CD4-positive, alpha-beta memory T cell (primary cell): ENCODE data around the gene NR2E1. TPM values are rescaled to one million over a fixed set of nuclear protein-coding genes. Genes with fewer than 3 reads are reported as not detected.

Experiments used
- CTCF ChIA-PET: fragments of 350-600 bp; sonication (Branson Sonifier 250); formaldehyde crosslinking; loops from one replicate; lab custom pipeline; 2021; ENCODE audit warnings: inconsistent platforms; ENCODE audit not compliant: partially characterized antibody; lab: Charles Lee
- POLR2A ChIA-PET: fragments of 350-600 bp; sonication (Branson Sonifier 250); formaldehyde crosslinking; loops from one replicate; lab custom pipeline; 2021; ENCODE audit not compliant: partially characterized antibody; lab: Charles Lee
- DNase-seq, 5 donors: peaks; one replicate each; pipeline versions ENCODE4 v3.0.0 to v3.0.0-alpha.2; 2020 to 2022; ENCODE audit warnings: mixed read lengths in 1 of 5
- H3K27ac ChIP-seq: one replicate; pipeline ENCODE4 v1.7.0; 2013; ENCODE audit warnings: low read depth, low read length
- H3K27me3 ChIP-seq: 2 replicates; pipeline ENCODE4 v1.7.0; 2013; ENCODE audit warnings: mild to moderate bottlenecking, low read length, moderate library complexity; ENCODE audit not compliant: insufficient read depth
- H3K36me3 ChIP-seq: 2 replicates; pipeline ENCODE4 v1.7.0; 2013; ENCODE audit warnings: mild to moderate bottlenecking, low read length, moderate library complexity; ENCODE audit not compliant: insufficient read depth
- H3K4me1 ChIP-seq: 2 replicates; pipeline ENCODE4 v1.7.0; 2013; ENCODE audit warnings: mild to moderate bottlenecking, low read length, moderate library complexity; ENCODE audit not compliant: insufficient read depth
- H3K4me3 ChIP-seq, 2 donors: one replicate each; pipeline ENCODE4 v1.7.0; 2013; ENCODE audit warnings: low read length in 2 of 2, mild to moderate bottlenecking in 1 of 2
- H3K9me3 ChIP-seq, 2 donors: one replicate each; pipeline ENCODE4 v1.7.0; 2013; ENCODE audit warnings: low read length in 2 of 2, control low read depth in 1 of 2; ENCODE audit not compliant: control insufficient read depth in 1 of 2
- H3K27ac Mint-ChIP-seq, 7 donors: one replicate each; pipeline ENCODE4 v1.8.0; 2020 to 2021; ENCODE audit warnings: mixed read lengths in 7 of 7, mild to moderate bottlenecking in 6 of 7, inconsistent platforms in 3 of 7, moderate library complexity in 3 of 7
- H3K27me3 Mint-ChIP-seq, 2 donors: one replicate each; pipeline ENCODE4 v1.8.0; 2020 to 2021; ENCODE audit warnings: mixed read lengths in 2 of 2
- H3K36me3 Mint-ChIP-seq, 2 donors: one replicate each; pipeline ENCODE4 v1.8.0; 2020 to 2021; ENCODE audit warnings: mixed read lengths in 2 of 2, inconsistent platforms in 1 of 2, mild to moderate bottlenecking in 1 of 2
- H3K4me1 Mint-ChIP-seq, 4 donors: one replicate each; pipeline ENCODE4 v1.8.0; 2020 to 2021; ENCODE audit warnings: mixed read lengths in 4 of 4, mild to moderate bottlenecking in 1 of 4
- H3K4me3 Mint-ChIP-seq, 8 donors: one replicate each; pipeline ENCODE4 v1.8.0; 2020 to 2021; ENCODE audit warnings: mixed read lengths in 8 of 8, mild to moderate bottlenecking in 7 of 8, moderate library complexity in 6 of 8, inconsistent platforms in 3 of 8
- H3K9me3 Mint-ChIP-seq, 8 donors: one replicate each; pipeline ENCODE4 v1.8.0; 2020 to 2021; ENCODE audit warnings: mixed read lengths in 8 of 8, mild to moderate bottlenecking in 5 of 8, inconsistent platforms in 3 of 8, moderate library complexity in 1 of 8
- intact Hi-C: fragments of 100-400 bp; cut with micrococcal nuclease; formaldehyde crosslinking; loops from one replicate; pipeline ENCODE4 v1.15.1; 2023
- polyA plus RNA-seq, 2 donors: library from polyadenylated mRNA; unstranded; fragments of 300-500 nt; fragmentation: Illumina TruSeq; gene quantifications; one replicate each; pipeline ENCODE4 v1.2.3, GENCODE V29; 2021
- total RNA-seq, 2 experiments: library from RNA; stranded (reverse); gene quantifications; one replicate each; pipeline ENCODE4 v1.2.3, GENCODE V29; 2021

Gene NR2E1
- total and polyA plus RNA-seq, 4 experiments from 2014 or later = not detected

- H3K27me3 ChIP-seq = peaks cover 39% of the 10 kb centered on the region
- intact Hi-C loops = loop anchor here (5.0 kb wide), 1 partner anchor 39 kb away; no protein-coding TSS in a partner anchor
- DNase-seq = no peak
- POLR2A ChIA-PET = no interaction called here
- Mint-ChIP-seq H3K9me3 (peaks cover 0 to 2% (median 0%) of the 10 kb centered on the region in 8 donors), H3K4me3 (peak overlapping the region; percentile 44 to 79 (median 70)), H3K27me3 (peaks cover 59 to 70% of the 10 kb centered on the region in 2 donors), H3K4me1 (peaks cover 9 to 23% (median 14%) of the 10 kb centered on the region in 4 donors), H3K36me3 (no peaks in the 10 kb centered on the region), H3K27ac (no peak overlapping the region)
- CTCF ChIA-PET = interaction anchor here (1.2 kb wide), 1 partner anchor 12 kb away, joined by 3 read pairs; no protein-coding TSS in a partner anchor
- H3K4me1 ChIP-seq = peaks cover 18% of the 10 kb centered on the region
- H3K4me3 ChIP-seq = no peak overlapping the region
- H3K9me3 ChIP-seq = no peaks in the 10 kb centered on the region
- no peak overlapping the region for H3K27ac ChIP-seq
- H3K36me3 ChIP-seq = no peaks in the 10 kb centered on the region
These were observed 9.5 kb upstream of the NR2E1 start for GRCh38 chr6:108156180-108156937.

GRCh38 chr6:108156938-108157233, 8.9 kb upstream of the NR2E1 start:
- H3K4me3 Mint-ChIP-seq = peak overlapping the region; percentile 44 to 79 (median 70)
- ChIA-PET POLR2A (no interaction called here), CTCF (no interaction called here)
- H3K27ac Mint-ChIP-seq = no peak overlapping the region
- H3K4me1 Mint-ChIP-seq = peaks cover 9 to 23% (median 14%) of the 10 kb centered on the region in 4 donors
- DNase-seq = no peak
- Histone ChIP-seq H3K4me3 (peak overlapping the region in 1 of 2 donors; percentile 35), H3K27ac (no peak overlapping the region), H3K9me3 (no peaks in the 10 kb centered on the region), H3K27me3 (peaks cover 44% of the 10 kb centered on the region), H3K36me3 (no peaks in the 10 kb centered on the region), H3K4me1 (peaks cover 18% of the 10 kb centered on the region)
- H3K27me3 Mint-ChIP-seq = peaks cover 64 to 75% of the 10 kb centered on the region in 2 donors
- no peaks in the 10 kb centered on the region for H3K36me3 Mint-ChIP-seq
- H3K9me3 Mint-ChIP-seq = peaks cover 0 to 2% (median 0%) of the 10 kb centered on the region in 8 donors
- intact Hi-C loops = loop anchor here (5.0 kb wide), 1 partner anchor 40 kb away; no protein-coding TSS in a partner anchor

DNA sequence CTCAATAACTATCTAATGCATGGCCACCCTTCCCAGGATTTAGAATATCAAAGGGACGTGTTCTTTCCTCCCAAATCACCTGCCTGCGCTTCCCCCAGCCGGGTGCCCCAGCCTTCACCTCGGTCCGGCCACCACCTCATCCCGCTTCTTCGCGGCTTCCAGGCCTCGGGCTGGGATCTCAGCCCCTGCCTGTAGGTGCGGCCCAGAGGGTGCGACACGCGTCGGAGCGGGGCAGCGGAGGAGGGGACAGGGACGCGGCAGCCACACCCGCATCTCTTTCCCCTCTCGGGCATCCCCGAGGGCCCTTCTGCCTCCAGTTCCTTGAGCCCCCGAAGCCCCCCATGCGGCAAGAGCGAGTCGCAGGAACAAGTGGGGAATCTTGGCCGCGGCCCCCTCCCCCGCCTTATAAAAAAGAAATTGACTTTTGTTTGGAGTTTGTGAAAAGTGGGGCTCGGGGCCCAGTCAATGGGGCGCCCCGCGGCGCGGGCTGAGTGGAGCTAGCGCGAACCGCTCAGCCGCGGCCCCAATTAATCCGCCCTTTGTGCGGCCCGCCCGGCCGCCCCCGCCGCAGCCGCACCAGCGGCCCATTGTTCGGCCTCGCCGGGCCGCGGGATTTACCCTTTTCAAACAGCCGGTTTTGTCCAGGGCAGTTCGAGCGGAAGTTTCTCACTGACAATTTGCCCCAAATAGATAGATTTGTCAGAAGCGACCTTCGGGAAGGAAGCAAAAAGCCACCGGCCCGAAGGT, 8.4 kb upstream of the NR2E1 start:
- Histone ChIP-seq H3K4me1 (peaks cover 18% of the 10 kb centered on the region), H3K4me3 (peak overlapping the region in 1 of 2 donors; percentile 35), H3K9me3 (no peaks in the 10 kb centered on the region), H3K27ac (no peak overlapping the region), H3K27me3 (peaks cover 49% of the 10 kb centered on the region), H3K36me3 (no peaks in the 10 kb centered on the region)
- CTCF ChIA-PET = no interaction called here
- POLR2A ChIA-PET = interaction anchor here (1.0 kb wide), 1 partner anchor 12 kb away, joined by 3 read pairs; no protein-coding TSS in a partner anchor
- intact Hi-C loops = loop anchor here (5.0 kb wide), 1 partner anchor 40 kb away; no protein-coding TSS in a partner anchor
- H3K27ac Mint-ChIP-seq = no peak overlapping the region
- no peaks in the 10 kb centered on the region for H3K36me3 Mint-ChIP-seq
- H3K4me3 Mint-ChIP-seq = peak overlapping the region; percentile 44 to 79 (median 70)
- peaks cover 0 to 2% (median 0%) of the 10 kb centered on the region in 8 donors for H3K9me3 Mint-ChIP-seq
- peaks cover 68 to 80% of the 10 kb centered on the region in 2 donors for H3K27me3 Mint-ChIP-seq
- DNase-seq = no peak
- peaks cover 9 to 23% (median 14%) of the 10 kb centered on the region in 4 donors for H3K4me1 Mint-ChIP-seq

- Mint-ChIP-seq H3K9me3 (peaks cover 0 to 2% (median 0%) of the 10 kb centered on the region in 8 donors), H3K4me1 (peaks cover 9 to 23% (median 14%) of the 10 kb centered on the region in 4 donors), H3K4me3 (peak overlapping the region; percentile 32 to 89 (median 78)), H3K36me3 (no peaks in the 10 kb centered on the region), H3K27me3 (peaks cover 72 to 86% of the 10 kb centered on the region in 2 donors), H3K27ac (peak overlapping the region in 1 of 7 donors; percentile 76)
- Histone ChIP-seq H3K27ac (no peak overlapping the region), H3K36me3 (no peaks in the 10 kb centered on the region), H3K27me3 (peaks cover 56% of the 10 kb centered on the region), H3K4me3 (peak overlapping the region in 1 of 2 donors; percentile 35), H3K4me1 (peaks cover 18% of the 10 kb centered on the region), H3K9me3 (no peaks in the 10 kb centered on the region)
- ChIA-PET POLR2A (interaction anchor here (1.0 kb wide), 1 partner anchor 12 kb away, joined by 3 read pairs; no protein-coding TSS in a partner anchor), CTCF (no interaction called here)
- intact Hi-C loops = loop anchor here (5.0 kb wide), 1 partner anchor 41 kb away; no protein-coding TSS in a partner anchor
- DNase-seq = no peak
These were observed 7.8 kb upstream of the NR2E1 start for GRCh38 chr6:108157981-108158525.

GRCh38 chr6:108159981-108160380, 5.8 kb upstream of the NR2E1 start:
- Histone ChIP-seq H3K4me3 (no peak overlapping the region), H3K36me3 (no peaks in the 10 kb centered on the region), H3K27ac (no peak overlapping the region), H3K4me1 (peaks cover 18% of the 10 kb centered on the region), H3K9me3 (no peaks in the 10 kb centered on the region), H3K27me3 (peaks cover 75% of the 10 kb centered on the region)
- Mint-ChIP-seq H3K27me3 (peaks cover 74 to 88% of the 10 kb centered on the region in 2 donors), H3K4me1 (peaks cover 9 to 37% (median 21%) of the 10 kb centered on the region in 4 donors), H3K4me3 (no peak overlapping the region), H3K9me3 (peaks cover 0 to 2% (median 0%) of the 10 kb centered on the region in 8 donors), H3K36me3 (no peaks in the 10 kb centered on the region), H3K27ac (no peak overlapping the region)
- intact Hi-C loops = loop anchor here (5.0 kb wide), 1 partner anchor 43 kb away; no protein-coding TSS in a partner anchor
- no peak for DNase-seq
- POLR2A ChIA-PET = no interaction called here
- CTCF ChIA-PET = interaction anchor here (0.7 kb wide), 1 partner anchor 11 kb away, joined by 3 read pairs; no protein-coding TSS in a partner anchor

DNA sequence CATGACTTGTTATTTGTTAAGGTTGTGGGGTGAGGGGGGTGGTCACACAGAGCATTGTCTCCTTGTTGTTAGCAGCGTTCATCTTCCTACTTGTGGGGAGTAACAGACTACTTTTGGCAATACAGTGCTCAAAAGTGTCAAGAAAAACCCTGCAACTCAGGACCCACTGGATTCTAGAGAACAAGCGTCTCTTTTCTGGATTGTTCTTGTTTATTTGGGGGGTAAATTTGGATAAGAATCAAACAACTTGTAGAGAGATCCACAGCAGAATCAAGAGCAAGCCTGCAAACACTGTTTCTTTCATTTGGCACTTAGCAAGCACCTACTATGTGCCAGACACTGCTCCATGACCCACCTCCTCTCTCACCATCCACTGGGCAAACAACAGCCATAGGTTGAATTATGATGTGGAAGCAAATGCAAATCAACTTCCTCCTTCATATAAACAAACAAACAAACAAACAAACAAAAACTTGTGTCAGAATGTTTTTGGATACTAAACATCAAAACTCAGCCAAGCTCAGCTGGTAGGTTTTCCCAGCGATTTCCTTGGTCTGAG, 4.0 kb upstream of the NR2E1 start:
- Mint-ChIP-seq H3K36me3 (no peaks in the 10 kb centered on the region), H3K9me3 (peaks cover 0 to 2% (median 0%) of the 10 kb centered on the region in 8 donors), H3K4me1 (peaks cover 14 to 42% (median 28%) of the 10 kb centered on the region in 4 donors), H3K4me3 (peak overlapping the region in 1 of 8 donors; percentile 66), H3K27me3 (peaks cover 72 to 88% of the 10 kb centered on the region in 2 donors), H3K27ac (no peak overlapping the region)
- Histone ChIP-seq H3K4me1 (peaks cover 31% of the 10 kb centered on the region), H3K36me3 (no peaks in the 10 kb centered on the region), H3K27ac (no peak overlapping the region), H3K9me3 (no peaks in the 10 kb centered on the region), H3K27me3 (peaks cover 76% of the 10 kb centered on the region), H3K4me3 (no peak overlapping the region)
- POLR2A ChIA-PET = no interaction called here
- CTCF ChIA-PET = no interaction called here
- no peak for DNase-seq
- intact Hi-C loops = no loop called here
